Neuronal stem cell (in vitro differentiated cells): Measurements from ENCODE around the gene SPDYE16.
"Not testable (repeated sequence)": the region's sequence is repeated elsewhere in the genome, so short reads cannot be mapped to it uniquely, and the experiment has no call there.

Source experiments
- DNase-seq: peaks from one replicate; pipeline ENCODE4 v3.0.0-alpha.2; 2013; ENCODE audit warnings: low spot score
- H2AFZ ChIP-seq: one replicate; pipeline ENCODE4 v1.6.1; 2013; ENCODE audit warnings: mild to moderate bottlenecking, low read length, inconsistent platforms
- H2AK5ac ChIP-seq: 2 replicates; pipeline ENCODE4 v1.6.1; 2013; ENCODE audit warnings: low read depth, mild to moderate bottlenecking, inconsistent platforms, low read length, moderate library complexity, mixed read lengths
- H2BK120ac ChIP-seq: 2 replicates; pipeline ENCODE4 v1.6.1; 2013; ENCODE audit warnings: low read depth, mild to moderate bottlenecking, inconsistent platforms, low read length, moderate library complexity, mixed read lengths
- H2BK12ac ChIP-seq: one replicate; pipeline ENCODE4 v1.6.1; 2013; ENCODE audit warnings: low read length, inconsistent platforms
- H2BK15ac ChIP-seq: 2 replicates; pipeline ENCODE4 v1.6.1; 2013; ENCODE audit warnings: mild to moderate bottlenecking, low read length, inconsistent platforms, mixed read lengths
- H2BK5ac ChIP-seq: one replicate; pipeline ENCODE4 v1.6.1; 2013; ENCODE audit warnings: inconsistent platforms, mild to moderate bottlenecking, low read length, moderate library complexity
- H3K14ac ChIP-seq: one replicate; pipeline ENCODE4 v1.6.1; 2013; ENCODE audit warnings: low read length, inconsistent platforms
- H3K18ac ChIP-seq: 2 replicates; pipeline ENCODE4 v1.6.1; 2013; ENCODE audit warnings: low read length, inconsistent platforms
- H3K23ac ChIP-seq: 2 replicates; pipeline ENCODE4 v1.6.1; 2013; ENCODE audit warnings: low read depth, mild to moderate bottlenecking, mixed read lengths, low read length, inconsistent platforms; ENCODE audit not compliant: poor library complexity
- H3K27ac ChIP-seq: replicated peaks from 3 replicates; pipeline ENCODE4 v1.5.1; 2013; ENCODE audit warnings: low read length, inconsistent platforms
- H3K27me3 ChIP-seq, 3 experiments: 2 replicates each; pipeline ENCODE4 v1.6.1; 2013; ENCODE audit warnings: low read length in 3 of 3, mild to moderate bottlenecking in 2 of 3, inconsistent platforms in 1 of 3, low read depth in 1 of 3, mixed read lengths in 1 of 3, moderate library complexity in 1 of 3; ENCODE audit not compliant: control insufficient read depth in 3 of 3, insufficient read depth in 3 of 3
- H3K36me3 ChIP-seq, 2 donors: replicated peaks in 1 of 2; 2 replicates each; pipeline ENCODE4 v1.6.1; 2013; ENCODE audit warnings: low read length in 2 of 2; ENCODE audit not compliant: control insufficient read depth in 2 of 2, insufficient read depth in 2 of 2
- H3K4ac ChIP-seq: 2 replicates; pipeline ENCODE4 v1.6.1; 2013; ENCODE audit warnings: inconsistent platforms, mild to moderate bottlenecking, low read length, moderate library complexity
- H3K4me1 ChIP-seq, 2 donors: 1 replicate in 1 of 2; 2 replicates in 1 of 2; pipeline ENCODE4 v1.6.1; 2013; ENCODE audit warnings: low read length in 2 of 2, low read depth in 1 of 2; ENCODE audit not compliant: control insufficient read depth in 2 of 2, insufficient read depth in 1 of 2
- H3K4me2 ChIP-seq: one replicate; pipeline ENCODE4 v1.6.1; 2013; ENCODE audit warnings: mild to moderate bottlenecking, low read length, inconsistent platforms; ENCODE audit not compliant: insufficient read depth, poor library complexity, severe bottlenecking
- H3K4me3 ChIP-seq, 2 donors: 2 replicates each; pipeline ENCODE4 v1.5.1; 2013; ENCODE audit warnings: low read length in 2 of 2, mild to moderate bottlenecking in 2 of 2, inconsistent platforms in 1 of 2, moderate library complexity in 1 of 2
- H3K79me1 ChIP-seq: one replicate; pipeline ENCODE4 v1.6.1; 2013; ENCODE audit warnings: low read depth, mild to moderate bottlenecking, inconsistent platforms, low read length, moderate library complexity
- H3K9ac ChIP-seq: one replicate; pipeline ENCODE4 v1.6.1; 2013; ENCODE audit warnings: mild to moderate bottlenecking, low read depth, low read length, inconsistent platforms; ENCODE audit not compliant: poor library complexity
- H3K9me3 ChIP-seq, 2 donors: replicated peaks in 1 of 2; 2 replicates each; pipeline versions ENCODE3 to v1.6.1; 2013; ENCODE audit warnings: low read length in 2 of 2, mild to moderate bottlenecking in 2 of 2, inconsistent platforms in 1 of 2, low read depth in 1 of 2, mixed read lengths in 1 of 2, moderate library complexity in 1 of 2; ENCODE audit not compliant: control insufficient read depth in 2 of 2, insufficient read depth in 1 of 2
- H4K8ac ChIP-seq: one replicate; pipeline ENCODE4 v1.6.1; 2013; ENCODE audit warnings: low read depth, mild to moderate bottlenecking, inconsistent platforms, low read length, moderate library complexity
- H4K91ac ChIP-seq: one replicate; pipeline ENCODE4 v1.6.1; 2013; ENCODE audit warnings: low read length, low read depth, mild to moderate bottlenecking, inconsistent platforms; ENCODE audit not compliant: poor library complexity
- WGBS, 2 donors: extraction: QIAGEN DNeasy Blood & Tissue Kit; methylation state at CpG; one replicate each; pipeline ENCODE4 v1.1.7; 2013; ENCODE audit warnings: missing lambda C conversion rate in 2 of 2, mixed read lengths in 1 of 2; ENCODE audit not compliant: insufficient read length in 2 of 2, insufficient replicate concordance in 1 of 2; ENCODE audit errors: extremely low coverage in 2 of 2; 5-methylcytosine and 5-hydroxymethylcytosine counted together

Gene SPDYE16

DNA sequence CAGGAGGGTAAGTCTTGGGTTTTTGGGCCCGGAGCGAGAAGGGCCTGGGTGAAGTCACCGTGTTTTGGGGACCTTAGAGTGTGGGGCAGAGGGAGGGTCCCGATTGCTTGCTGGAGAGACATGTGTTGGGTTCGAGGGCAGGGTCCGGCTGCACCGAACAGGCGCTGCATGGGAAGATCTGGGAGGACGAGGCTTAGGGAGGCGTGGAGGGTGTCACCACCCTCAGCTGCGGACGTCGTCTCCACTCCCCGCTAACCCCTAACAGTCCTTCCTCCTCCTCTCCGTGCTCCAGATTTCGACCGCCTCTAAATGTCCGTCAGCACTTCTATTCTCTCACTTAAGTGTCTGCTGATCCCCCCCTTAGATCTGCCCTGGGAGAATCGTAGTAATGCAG is 6.8 kb upstream of the SPDYE16 start:
- Histone ChIP-seq H3K4me3 (peak overlapping the region; percentile 72 to 93), H3K9ac (peak overlapping the region; percentile 77), H3K18ac (peak overlapping the region; percentile 71), H2AFZ (peak overlapping the region; percentile 91), H3K4me2 (peak overlapping the region; percentile 62)
- H2BK120ac ChIP-seq, H3K4me1 ChIP-seq, H4K91ac ChIP-seq, H3K4ac ChIP-seq, H3K36me3 ChIP-seq, H2BK15ac ChIP-seq, H2BK12ac ChIP-seq, DNase-seq, H3K27me3 ChIP-seq, H2AK5ac ChIP-seq, H4K8ac ChIP-seq, H3K23ac ChIP-seq, H2BK5ac ChIP-seq, H3K79me1 ChIP-seq, H3K27ac ChIP-seq, H3K9me3 ChIP-seq, H3K14ac ChIP-seq: not testable (repeated sequence)
- WGBS, 2 donors: no CpG with 5 or more reads among the region's 19 CpGs

DNA sequence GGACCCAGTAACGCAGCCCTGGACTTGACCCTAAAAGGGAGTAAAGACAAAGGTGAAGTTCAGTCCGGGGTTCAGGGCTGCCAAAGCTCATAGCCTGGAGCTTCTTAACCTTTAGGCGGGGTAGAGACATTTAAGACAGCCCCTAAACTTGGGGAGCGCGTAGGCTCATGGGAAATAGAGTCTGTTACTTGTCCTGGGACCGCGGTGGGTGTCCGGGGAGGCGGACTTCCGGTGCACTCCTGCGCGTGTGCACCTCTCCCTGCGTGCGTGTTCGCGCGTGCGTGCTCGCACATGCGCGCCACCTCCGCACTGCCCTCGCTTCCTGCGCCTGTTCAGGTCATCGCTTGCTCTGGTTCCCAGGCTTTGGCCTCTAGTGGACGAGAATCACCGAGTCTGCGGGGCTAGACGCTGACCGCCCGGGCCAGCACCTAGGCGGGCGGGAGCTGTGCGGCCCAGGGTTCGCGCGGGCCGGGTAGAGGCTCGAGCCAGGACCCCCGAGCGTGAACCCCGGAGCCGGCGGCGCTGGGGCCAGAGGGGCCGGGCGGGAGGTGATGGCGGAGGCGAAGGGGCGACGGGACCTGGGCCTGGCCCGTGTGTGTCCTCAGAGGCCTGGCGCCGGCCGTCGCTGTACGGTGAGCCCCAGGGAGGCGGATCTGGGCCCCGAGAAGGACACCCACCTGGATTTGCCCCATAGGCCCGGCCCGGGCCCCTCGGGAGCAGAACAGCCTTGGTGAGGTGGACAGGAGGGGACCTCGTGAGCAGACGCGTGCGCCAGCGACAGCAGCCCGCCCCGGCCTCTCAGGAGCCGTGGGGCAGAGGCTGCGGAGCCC is 6.1 kb upstream of the SPDYE16 start:
- H3K14ac ChIP-seq, H4K8ac ChIP-seq, H3K4me1 ChIP-seq, H2BK5ac ChIP-seq, H2BK120ac ChIP-seq, H3K27me3 ChIP-seq, H3K4ac ChIP-seq, H2BK15ac ChIP-seq, H3K79me1 ChIP-seq, H3K9me3 ChIP-seq, H2AK5ac ChIP-seq, H3K27ac ChIP-seq, H2BK12ac ChIP-seq, H3K36me3 ChIP-seq: not testable (repeated sequence)
- no CpG with 5 or more reads among the region's 71 CpGs for WGBS, 2 donors
- peak overlapping the region; percentile 91 for H3K23ac ChIP-seq
- peak overlapping the region; percentile 62 for H3K4me2 ChIP-seq
- peak overlapping the region; percentile 92 for H3K9ac ChIP-seq
- peak overlapping the region; percentile 71 for H3K18ac ChIP-seq
- peak overlapping the region; percentile 30 for H4K91ac ChIP-seq
- H3K4me3 ChIP-seq: peak overlapping the region; percentile 72 to 93
- H2AFZ ChIP-seq: peak overlapping the region; percentile 91
- DNase-seq: peak; percentile 69

DNA sequence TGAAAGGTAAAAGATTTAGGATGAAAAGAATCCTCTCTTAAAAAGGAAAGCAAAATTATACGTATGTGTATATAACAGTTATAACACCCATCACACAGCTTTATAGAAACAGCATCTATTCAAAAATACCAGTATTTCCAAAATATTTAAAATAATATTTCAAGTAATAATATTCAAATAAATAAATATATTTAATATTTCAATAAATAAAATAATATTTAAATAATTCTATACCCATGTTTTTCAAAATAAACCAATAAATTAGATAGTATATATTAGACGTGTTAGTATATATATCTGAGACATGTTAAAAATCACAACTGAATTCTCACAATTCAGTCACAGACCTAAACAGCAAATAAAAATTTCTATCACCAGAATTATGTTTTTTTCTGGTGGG is 11.5 kb downstream of the SPDYE16 start:
- H2BK12ac ChIP-seq, H2BK120ac ChIP-seq, H3K9me3 ChIP-seq, H3K9ac ChIP-seq, H3K27ac ChIP-seq, H4K91ac ChIP-seq, H3K23ac ChIP-seq, H4K8ac ChIP-seq, H3K27me3 ChIP-seq, H3K14ac ChIP-seq, H2AK5ac ChIP-seq, H2AFZ ChIP-seq, H3K79me1 ChIP-seq, H3K18ac ChIP-seq, H3K4me1 ChIP-seq, H3K4ac ChIP-seq, H2BK15ac ChIP-seq, H2BK5ac ChIP-seq, H3K36me3 ChIP-seq, H3K4me2 ChIP-seq, DNase-seq, H3K4me3 ChIP-seq: not testable (repeated sequence)
- WGBS, 2 donors: no CpG with 5 or more reads among the region's 2 CpGs

- not testable (repeated sequence) for H3K79me1 ChIP-seq, H3K27me3 ChIP-seq, DNase-seq, H4K8ac ChIP-seq, H2BK120ac ChIP-seq, H3K23ac ChIP-seq, H3K4ac ChIP-seq, H3K9ac ChIP-seq, H3K4me1 ChIP-seq, H3K4me3 ChIP-seq, H2BK5ac ChIP-seq, H4K91ac ChIP-seq, H3K9me3 ChIP-seq, H2BK12ac ChIP-seq, H2BK15ac ChIP-seq, H3K36me3 ChIP-seq, H2AFZ ChIP-seq, H3K27ac ChIP-seq, H2AK5ac ChIP-seq, H3K14ac ChIP-seq, H3K18ac ChIP-seq, H3K4me2 ChIP-seq
- WGBS, 2 donors: no CpG with 5 or more reads among the region's 4 CpGs
Observed at GRCh38 chr7:76526183-76526582, 16.9 kb downstream of the SPDYE16 start.
